HepG2 (cell line): ENCODE measurements around the gene PKP1.
A peak's percentile ranks its signal among the peaks of the same experiment; 100 is the strongest.

Experiments
- BRCA1 ChIP-seq: sonication (generic); formaldehyde crosslinking; IDR thresholded peaks from 2 replicates; pipeline ENCODE4 v1.4.0; 2020; ENCODE audit warnings: missing genetic modification reagents
- LCORL ChIP-seq, 2 experiments: fragments of 450-650 bp in 1 of 2; sonication (generic) in 1 of 2; formaldehyde crosslinking in 1 of 2; IDR thresholded peaks; 2 replicates each; pipeline versions ENCODE4 v1.5.0 to v1.6.1; 2017 to 2020; ENCODE audit warnings: antibody characterized with exemption in 1 of 2, missing genetic modification reagents in 1 of 2
- POLR2AphosphoS5 ChIP-seq: IDR thresholded peaks from 2 replicates; pipeline ENCODE4 v1.6.1; 2012; ENCODE audit warnings: low read depth, low read length
- ZNF678 ChIP-seq: sonication (generic); formaldehyde crosslinking; IDR thresholded peaks from 2 replicates; pipeline ENCODE4 v1.4.0; 2020; ENCODE audit warnings: mild to moderate bottlenecking, missing genetic modification reagents
- TF ChIP-seq, protein P1 (sequence below): sonication (generic); formaldehyde crosslinking; IDR thresholded peaks from 2 replicates; pipeline ENCODE4 v1.5.1; 2020; ENCODE audit warnings: mild to moderate bottlenecking, missing genetic modification reagents, borderline replicate concordance
- TF ChIP-seq, protein P2 (sequence below): sonication (generic); formaldehyde crosslinking; IDR thresholded peaks from 2 replicates; pipeline ENCODE4 v1.4.0; 2020; ENCODE audit warnings: missing genetic modification reagents
- TF ChIP-seq, protein P3 (sequence below): sonication (generic); formaldehyde crosslinking; IDR thresholded peaks from 2 replicates; pipeline ENCODE4 v1.5.0; 2020; ENCODE audit warnings: mild to moderate bottlenecking, missing genetic modification reagents, moderate library complexity
- TF ChIP-seq, protein P4 (sequence below), 2 experiments: IDR thresholded peaks; 2 replicates each; pipeline ENCODE4 v1.6.1; 2011 to 2012; ENCODE audit warnings: low read length in 2 of 2, borderline replicate concordance in 1 of 2, low read depth in 1 of 2, mild to moderate bottlenecking in 1 of 2, moderate library complexity in 1 of 2

DNA sequence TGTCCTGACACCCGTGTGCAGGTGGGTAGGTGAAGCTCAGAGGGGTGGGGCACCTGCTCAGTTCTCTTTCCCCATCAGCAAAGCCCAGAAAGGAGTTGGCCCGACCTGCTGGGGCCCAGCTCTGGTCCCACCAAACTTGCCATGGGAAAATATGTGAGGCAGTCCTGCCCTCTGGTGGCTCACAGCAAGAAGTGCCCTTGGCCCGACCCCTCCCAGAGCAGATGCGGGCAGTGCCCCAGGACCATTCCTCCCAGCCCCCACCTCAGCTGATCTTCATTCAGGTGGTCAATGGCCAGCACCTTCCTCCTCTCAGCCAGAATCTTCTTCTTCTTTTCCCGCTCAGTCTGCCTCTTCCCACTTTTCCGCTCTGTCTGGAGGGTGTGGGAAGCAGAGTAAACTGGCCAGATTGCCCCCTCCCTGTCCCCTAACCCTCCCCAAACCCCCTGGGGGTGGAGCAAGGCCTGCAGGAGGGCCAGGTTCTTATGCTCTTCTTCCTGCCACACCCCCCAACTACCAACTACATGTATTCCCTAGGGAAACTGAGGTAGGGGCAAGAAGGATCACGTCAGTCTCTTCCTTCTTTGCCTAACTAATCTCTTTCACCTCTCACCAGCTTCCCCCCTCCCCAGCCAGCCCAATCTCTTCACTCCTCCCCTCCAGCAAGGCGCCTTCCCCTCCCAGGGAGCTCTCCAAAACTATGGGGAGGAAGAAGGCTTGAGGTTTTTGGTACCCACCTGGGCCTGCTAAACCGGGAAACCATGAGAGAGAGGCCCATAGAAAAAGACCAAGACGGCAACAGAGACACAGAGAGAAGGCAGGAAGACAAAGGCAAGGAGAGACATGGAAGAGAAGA, 78.6 kb downstream of the PKP1 start:
- TF ChIP-seq, protein P1, sequence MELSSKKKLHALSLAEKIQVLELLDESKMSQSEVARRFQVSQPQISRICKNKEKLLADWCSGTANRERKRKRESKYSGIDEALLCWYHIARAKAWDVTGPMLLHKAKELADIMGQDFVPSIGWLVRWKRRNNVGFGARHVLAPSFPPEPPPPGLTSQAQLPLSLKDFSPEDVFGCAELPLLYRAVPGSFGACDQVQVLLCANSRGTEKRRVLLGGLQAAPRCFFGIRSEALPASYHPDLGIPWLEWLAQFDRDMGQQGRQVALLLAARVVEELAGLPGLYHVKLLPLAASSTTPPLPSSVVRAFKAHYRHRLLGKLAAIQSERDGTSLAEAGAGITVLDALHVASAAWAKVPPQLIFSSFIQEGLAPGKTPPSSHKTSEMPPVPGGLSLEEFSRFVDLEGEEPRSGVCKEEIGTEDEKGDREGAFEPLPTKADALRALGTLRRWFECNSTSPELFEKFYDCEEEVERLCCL (CRISPR knock-in tag): no peak
- TF ChIP-seq LCORL (IDR thresholded peaks at IDR 0.05) (no peak), LCORL (CRISPR knock-in tag; IDR thresholded peaks at IDR 0.05) (no peak), BRCA1 (CRISPR knock-in tag) (no peak), POLR2AphosphoS5 (no peak), ZNF678 (no peak)
- TF ChIP-seq, protein P2, sequence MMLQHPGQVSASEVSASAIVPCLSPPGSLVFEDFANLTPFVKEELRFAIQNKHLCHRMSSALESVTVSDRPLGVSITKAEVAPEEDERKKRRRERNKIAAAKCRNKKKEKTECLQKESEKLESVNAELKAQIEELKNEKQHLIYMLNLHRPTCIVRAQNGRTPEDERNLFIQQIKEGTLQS: no peak
- TF ChIP-seq, protein P3, sequence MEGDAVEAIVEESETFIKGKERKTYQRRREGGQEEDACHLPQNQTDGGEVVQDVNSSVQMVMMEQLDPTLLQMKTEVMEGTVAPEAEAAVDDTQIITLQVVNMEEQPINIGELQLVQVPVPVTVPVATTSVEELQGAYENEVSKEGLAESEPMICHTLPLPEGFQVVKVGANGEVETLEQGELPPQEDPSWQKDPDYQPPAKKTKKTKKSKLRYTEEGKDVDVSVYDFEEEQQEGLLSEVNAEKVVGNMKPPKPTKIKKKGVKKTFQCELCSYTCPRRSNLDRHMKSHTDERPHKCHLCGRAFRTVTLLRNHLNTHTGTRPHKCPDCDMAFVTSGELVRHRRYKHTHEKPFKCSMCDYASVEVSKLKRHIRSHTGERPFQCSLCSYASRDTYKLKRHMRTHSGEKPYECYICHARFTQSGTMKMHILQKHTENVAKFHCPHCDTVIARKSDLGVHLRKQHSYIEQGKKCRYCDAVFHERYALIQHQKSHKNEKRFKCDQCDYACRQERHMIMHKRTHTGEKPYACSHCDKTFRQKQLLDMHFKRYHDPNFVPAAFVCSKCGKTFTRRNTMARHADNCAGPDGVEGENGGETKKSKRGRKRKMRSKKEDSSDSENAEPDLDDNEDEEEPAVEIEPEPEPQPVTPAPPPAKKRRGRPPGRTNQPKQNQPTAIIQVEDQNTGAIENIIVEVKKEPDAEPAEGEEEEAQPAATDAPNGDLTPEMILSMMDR: peak; percentile 85
- TF ChIP-seq, protein P4, sequence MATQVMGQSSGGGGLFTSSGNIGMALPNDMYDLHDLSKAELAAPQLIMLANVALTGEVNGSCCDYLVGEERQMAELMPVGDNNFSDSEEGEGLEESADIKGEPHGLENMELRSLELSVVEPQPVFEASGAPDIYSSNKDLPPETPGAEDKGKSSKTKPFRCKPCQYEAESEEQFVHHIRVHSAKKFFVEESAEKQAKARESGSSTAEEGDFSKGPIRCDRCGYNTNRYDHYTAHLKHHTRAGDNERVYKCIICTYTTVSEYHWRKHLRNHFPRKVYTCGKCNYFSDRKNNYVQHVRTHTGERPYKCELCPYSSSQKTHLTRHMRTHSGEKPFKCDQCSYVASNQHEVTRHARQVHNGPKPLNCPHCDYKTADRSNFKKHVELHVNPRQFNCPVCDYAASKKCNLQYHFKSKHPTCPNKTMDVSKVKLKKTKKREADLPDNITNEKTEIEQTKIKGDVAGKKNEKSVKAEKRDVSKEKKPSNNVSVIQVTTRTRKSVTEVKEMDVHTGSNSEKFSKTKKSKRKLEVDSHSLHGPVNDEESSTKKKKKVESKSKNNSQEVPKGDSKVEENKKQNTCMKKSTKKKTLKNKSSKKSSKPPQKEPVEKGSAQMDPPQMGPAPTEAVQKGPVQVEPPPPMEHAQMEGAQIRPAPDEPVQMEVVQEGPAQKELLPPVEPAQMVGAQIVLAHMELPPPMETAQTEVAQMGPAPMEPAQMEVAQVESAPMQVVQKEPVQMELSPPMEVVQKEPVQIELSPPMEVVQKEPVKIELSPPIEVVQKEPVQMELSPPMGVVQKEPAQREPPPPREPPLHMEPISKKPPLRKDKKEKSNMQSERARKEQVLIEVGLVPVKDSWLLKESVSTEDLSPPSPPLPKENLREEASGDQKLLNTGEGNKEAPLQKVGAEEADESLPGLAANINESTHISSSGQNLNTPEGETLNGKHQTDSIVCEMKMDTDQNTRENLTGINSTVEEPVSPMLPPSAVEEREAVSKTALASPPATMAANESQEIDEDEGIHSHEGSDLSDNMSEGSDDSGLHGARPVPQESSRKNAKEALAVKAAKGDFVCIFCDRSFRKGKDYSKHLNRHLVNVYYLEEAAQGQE (IDR thresholded peaks at IDR 0.05; ENCODE audit: borderline replicate concordance in 1 of 2, low read depth in 1 of 2, low read length in 2 of 2): no peak
